Right kidney (tissue), 1 donor: ENCODE results near the gene SLC17A6.

ENCODE experiments used
- DNase-seq: peaks from one replicate; pipeline ENCODE4 v3.0.0-alpha.2; 2016

SLC17A6 gene

DNA sequence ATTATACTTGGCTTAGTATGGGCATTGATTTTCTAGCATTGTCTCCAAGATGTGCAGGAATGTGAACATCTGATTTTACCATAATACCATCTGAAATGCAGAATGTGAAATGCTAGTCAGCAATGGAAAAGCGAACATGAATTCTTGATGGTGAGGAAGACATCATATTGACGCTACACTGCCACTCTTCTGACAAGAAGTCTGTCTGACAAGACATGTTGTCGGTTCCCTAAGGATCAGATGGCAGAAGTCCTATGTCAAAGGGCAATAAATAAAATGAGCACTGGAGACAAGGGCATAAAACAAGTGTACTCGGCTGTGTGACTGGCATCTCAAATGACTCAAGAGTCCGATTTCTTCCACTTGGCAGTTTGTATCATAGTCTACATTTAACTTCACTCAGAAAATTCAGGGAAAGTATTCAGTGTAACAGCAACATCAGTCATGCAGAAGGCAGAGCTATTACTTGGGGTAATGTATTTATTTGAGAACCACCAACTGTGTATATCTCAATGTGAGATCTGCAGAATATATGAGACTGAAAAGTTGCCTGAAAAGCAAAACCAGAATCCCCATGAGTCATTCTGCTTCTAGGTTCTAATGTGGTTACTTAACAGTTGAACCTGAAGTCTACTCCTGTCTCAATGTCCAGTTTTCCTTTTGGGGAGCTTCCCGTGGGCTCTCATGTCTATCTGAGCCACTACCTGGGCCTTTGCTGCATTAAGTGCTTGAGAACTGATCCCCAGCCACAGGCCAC lies 51.5 kb downstream of the SLC17A6 start:
- no peak for DNase-seq

DNA sequence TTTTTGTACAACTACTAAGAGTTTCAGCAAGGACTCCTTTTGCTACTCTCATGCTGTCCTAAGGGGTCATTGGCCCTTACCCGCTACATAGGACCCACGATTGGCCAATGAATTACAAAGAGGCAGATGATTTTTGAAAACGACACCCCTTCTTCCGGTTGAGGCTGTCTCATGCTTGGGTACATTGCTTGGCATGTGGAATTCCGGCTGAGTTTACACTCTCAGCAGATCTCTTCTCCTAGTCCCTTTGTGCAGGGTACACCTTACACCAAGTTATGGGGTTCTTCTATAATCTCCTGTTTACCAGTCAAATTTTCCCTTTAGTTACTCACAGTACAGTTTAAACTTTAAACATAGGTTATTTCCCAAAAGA lies 52.1 kb downstream of the SLC17A6 start:
- no peak for DNase-seq

DNA sequence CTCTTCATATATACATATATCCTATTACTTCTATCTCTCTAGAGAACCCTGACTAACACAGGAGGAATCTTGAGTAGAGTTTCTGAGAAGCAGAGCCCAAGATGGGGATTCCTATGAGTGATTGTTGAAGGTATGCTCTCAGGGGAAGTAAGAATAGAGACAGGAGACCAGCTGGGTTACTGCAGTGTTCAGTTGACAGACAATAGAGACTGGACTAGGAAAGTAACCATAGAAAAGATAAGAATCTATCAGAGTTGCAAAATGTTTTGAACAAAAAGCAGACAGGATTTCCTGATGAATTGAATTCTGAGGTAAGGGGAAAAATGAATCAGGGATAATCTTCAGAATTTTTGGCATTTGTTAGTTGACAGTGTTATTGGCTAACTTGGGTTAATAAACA lies 54.4 kb downstream of the SLC17A6 start:
- no peak for DNase-seq

DNA sequence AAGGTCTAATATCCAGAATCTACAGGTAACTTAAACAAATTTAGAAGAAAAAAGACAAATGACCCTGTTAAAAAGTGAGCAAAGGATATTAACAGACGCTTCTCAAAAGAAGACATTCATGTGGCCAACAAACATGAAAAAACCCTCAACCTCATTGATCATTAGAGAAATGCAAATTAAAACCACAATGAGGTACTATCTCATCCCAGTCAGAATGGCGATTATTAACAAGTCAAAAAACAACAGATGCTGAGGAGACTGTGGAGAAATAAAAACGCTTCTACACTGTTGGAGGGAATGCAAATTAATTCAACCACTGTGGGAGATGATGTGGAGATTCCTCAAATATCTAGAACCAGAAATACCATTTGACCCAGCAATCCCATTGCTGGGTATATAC lies 67.2 kb downstream of the SLC17A6 start:
- no peak for DNase-seq

DNA sequence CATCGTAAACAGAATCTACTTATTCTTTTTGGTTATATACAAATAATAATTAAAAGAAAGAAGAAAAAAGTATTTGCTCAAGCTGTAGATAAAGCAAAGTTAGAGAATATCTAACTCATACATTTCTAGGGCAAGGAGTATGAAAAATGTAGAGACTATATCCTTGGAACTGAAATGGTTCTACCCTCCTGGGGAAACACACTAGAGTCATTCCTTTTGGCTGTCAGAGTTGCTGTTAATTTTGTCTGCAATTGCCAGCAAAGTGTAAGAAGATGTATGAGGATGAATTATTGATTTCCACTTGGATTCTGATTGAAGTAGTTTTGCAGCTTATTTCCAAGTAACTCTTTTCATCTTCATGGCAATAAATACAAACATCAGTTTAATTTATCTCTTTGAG lies 69.1 kb downstream of the SLC17A6 start:
- no peak for DNase-seq

DNA sequence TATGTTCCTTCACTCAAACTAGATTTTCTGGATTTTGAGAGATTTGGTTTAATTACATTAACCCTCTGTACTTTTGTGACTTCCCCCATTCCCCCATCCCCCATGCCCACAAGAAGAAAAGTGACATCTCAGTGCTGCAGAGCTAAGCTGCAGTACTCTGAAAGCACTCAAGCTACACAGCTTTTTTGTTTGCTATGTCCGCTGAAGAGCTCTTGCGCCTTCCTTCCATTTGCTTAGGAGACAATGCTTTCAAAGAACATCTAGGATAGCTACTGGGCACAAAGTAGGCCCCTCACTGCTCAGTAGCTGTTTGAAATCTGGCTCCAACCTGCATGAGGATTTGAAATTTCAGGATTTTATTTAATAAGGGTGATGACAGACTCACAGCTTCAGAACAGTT lies 69.7 kb downstream of the SLC17A6 start:
- DNase-seq, result no peak

DNA sequence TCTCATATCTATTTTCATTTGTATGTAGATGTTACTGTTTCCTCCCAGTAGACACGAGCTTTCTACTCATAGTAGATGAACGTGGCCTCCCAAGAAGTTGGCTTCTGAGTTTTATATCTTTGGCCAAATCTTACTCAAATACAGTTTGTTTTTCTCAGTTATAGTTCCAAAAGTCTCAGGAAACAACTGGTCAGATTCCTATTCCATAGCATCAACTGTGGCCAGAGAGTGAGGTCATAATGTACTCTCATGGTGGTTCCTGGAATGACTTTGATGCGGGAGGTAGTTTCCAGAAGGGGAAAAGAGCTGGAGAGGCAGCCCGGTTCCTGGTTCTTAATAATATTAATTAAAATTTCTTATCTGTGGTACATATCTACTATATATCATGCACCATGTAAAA lies 77.3 kb downstream of the SLC17A6 start:
- no peak for DNase-seq

DNA sequence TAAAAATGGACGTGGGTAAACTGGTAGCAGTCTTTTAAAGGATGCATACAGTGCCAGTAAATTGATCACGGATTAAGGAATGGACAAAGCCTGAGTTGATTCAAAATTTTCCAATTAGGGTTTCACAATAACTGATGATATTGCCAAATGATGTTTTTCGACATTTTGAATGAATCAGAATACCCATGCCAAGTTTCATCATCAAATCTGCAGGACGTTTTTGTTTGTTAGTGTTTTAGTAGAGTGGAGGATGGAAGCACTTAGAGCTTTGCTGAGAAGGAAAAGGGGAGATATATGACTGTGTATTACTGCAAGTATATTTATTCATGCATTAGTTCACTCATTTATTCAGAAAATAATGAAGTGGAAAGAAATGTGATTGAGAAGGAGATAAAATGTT lies 78.3 kb downstream of the SLC17A6 start:
- no peak for DNase-seq

DNA sequence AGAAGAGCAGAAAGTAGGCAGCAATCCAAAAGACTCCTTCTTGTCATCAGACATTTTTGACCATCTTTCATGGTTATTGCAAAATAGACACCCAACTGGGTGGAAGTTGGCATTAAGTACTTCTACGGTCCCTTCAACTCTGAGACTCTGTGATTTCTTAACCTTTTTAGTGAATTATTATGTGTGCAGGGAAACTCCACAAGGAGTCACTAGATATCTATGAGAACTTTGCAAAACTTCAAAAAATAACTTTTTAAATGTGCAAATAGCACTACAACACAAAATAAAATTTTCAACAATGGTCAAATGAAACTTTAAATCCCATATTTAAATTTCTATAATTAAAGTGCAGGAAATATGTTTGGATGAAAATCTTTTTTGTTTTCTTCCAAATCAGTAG lies 88.7 kb downstream of the SLC17A6 start:
- no peak for DNase-seq
